ENCODE measurements around the gene KYAT1. TPM values are rescaled to one million over a fixed set of nuclear protein-coding genes. Genes with fewer than 3 reads are reported as not detected.

Gene KYAT1
- total RNA-seq, 1 donor from 2014 or later, result 4.7 TPM

GRCh38 chr9:128786681-128787601 lies 94.8 kb downstream of the KYAT1 start, which contains the start of gene TBC1D13:
Gene TBC1D13 (plus strand): TSS chr9:128787253. CDS start chr9:128787354, 101 bp downstream.
- DNase-seq (ENCODE audit: low read depth in 2 of 2), result peak; percentile 56 to 87

GRCh38 chr9:128785427-128785826 lies 96.3 kb downstream of the KYAT1 start:
- DNase-seq (ENCODE audit: low read depth in 2 of 2), result no peak

Other genes with a start within 250 kb of the KYAT1 start
- 54.9 and 65.9 TPM in 2 replicates for gene DYNC2I2, start 225.1 kb downstream of the KYAT1 start, total RNA-seq
- gene SET, start 192.7 kb downstream of the KYAT1 start, total RNA-seq, result 253 and 370 TPM in 2 replicates
- gene PKN3, start 179.4 kb downstream of the KYAT1 start, total RNA-seq, result 10.2 and 12.1 TPM in 2 replicates
- gene ZDHHC12, start 157.8 kb downstream of the KYAT1 start, total RNA-seq, result 46.1 and 55.5 TPM in 2 replicates
- 10.4 and 19.8 TPM in 2 replicates for gene ZER1, start 110.0 kb downstream of the KYAT1 start, total RNA-seq
- gene TBC1D13, start 94.7 kb downstream of the KYAT1 start, total RNA-seq, result 9.6 and 16.7 TPM in 2 replicates
- gene ENDOG, start 63.5 kb downstream of the KYAT1 start, total RNA-seq, result 24.6 and 29.5 TPM in 2 replicates
- 10.3 and 18.1 TPM in 2 replicates for gene SPOUT1, start 52.2 kb downstream of the KYAT1 start, total RNA-seq
- gene LRRC8A, start 183 bp upstream of the KYAT1 start, total RNA-seq, result 68.8 and 117 TPM in 2 replicates
- 0.26 TPM in 1 of 2 replicates, not detected in the other for gene PHYHD1, start 39.0 kb upstream of the KYAT1 start, total RNA-seq
- gene DOLK, start 65.7 kb upstream of the KYAT1 start, total RNA-seq, result 21.1 and 30.6 TPM in 2 replicates
- gene NUP188, start 65.7 kb upstream of the KYAT1 start, total RNA-seq, result 35.7 and 49.9 TPM in 2 replicates
- gene SH3GLB2, start 146.4 kb upstream of the KYAT1 start, total RNA-seq, result 23.2 and 30.6 TPM in 2 replicates
- gene MIGA2, start 154.7 kb upstream of the KYAT1 start, total RNA-seq, result 15.5 and 20.2 TPM in 2 replicates
- 7.6 and 10.5 TPM in 2 replicates for gene DOLPP1, start 199.2 kb upstream of the KYAT1 start, total RNA-seq
- 24.8 and 37.3 TPM in 2 replicates for gene CRAT, start 228.8 kb upstream of the KYAT1 start, total RNA-seq
- gene PTPA, start 229.5 kb upstream of the KYAT1 start, total RNA-seq, result 98.8 and 114 TPM in 2 replicates